ENCODE results near the gene DCAF12. TPM values are rescaled to one million over a fixed set of nuclear protein-coding genes. Genes with fewer than 3 reads are reported as not detected.

Gene DCAF12
- polyA plus RNA-seq (2013, experiment 1 of 2): 21.8 TPM
- polyA plus RNA-seq (2013, experiment 2 of 2): 24.5 TPM

GRCh38 chr9:34126207-34127034, at the start of gene DCAF12:
Gene DCAF12 (minus strand): TSS chr9:34126698. CDS start chr9:34126431, 267 bp downstream.
- peak within 1 kb of the TSS; percentile 77 for H3K9ac ChIP-seq (ENCODE audit: low read depth, low read length)
- H3K4me3 ChIP-seq (ENCODE audit: low read length): peak within 1 kb of the TSS; percentile 85
- WGBS: 1% methylated on average over 67 of the region's 67 CpGs
- peak within 1 kb of the TSS; percentile 73 for H3K27ac ChIP-seq (ENCODE audit: low read depth, low read length)
- H3K9me3 ChIP-seq (ENCODE audit: insufficient read depth, low read depth, low read length): no peaks in the 10 kb centered on the region
- peaks cover 13% of the 10 kb centered on the region for H3K4me1 ChIP-seq (ENCODE audit: insufficient read depth, low read length)
- no peaks in the 10 kb centered on the region for H3K27me3 ChIP-seq (ENCODE audit: insufficient read depth, low read length)
- H3K36me3 ChIP-seq (ENCODE audit: insufficient read depth, low read length): peaks cover 33% of the 10 kb centered on the region

GRCh38 chr9:34176089-34176488, 49.6 kb upstream of the DCAF12 start:
- peaks cover 4% of the 10 kb centered on the region; the same call in 1 of the 2 replicates for H3K4me1 ChIP-seq (ENCODE audit: insufficient read depth, low read length)

GRCh38 chr9:34171753-34172535, 45.4 kb upstream of the DCAF12 start:
- H3K4me3 ChIP-seq (ENCODE audit: low read length): no peak overlapping the region
- H3K36me3 ChIP-seq (ENCODE audit: insufficient read depth, low read length): no peaks in the 10 kb centered on the region
- no peak overlapping the region for H3K9ac ChIP-seq (ENCODE audit: low read depth, low read length)
- no peaks in the 10 kb centered on the region for H3K4me1 ChIP-seq (ENCODE audit: insufficient read depth, low read length)
- H3K9me3 ChIP-seq (ENCODE audit: insufficient read depth, low read depth, low read length): no peaks in the 10 kb centered on the region
- H3K27ac ChIP-seq (ENCODE audit: low read depth, low read length): no peak overlapping the region
- 96% methylated on average over 15 of the region's 15 CpGs for WGBS
- no peaks in the 10 kb centered on the region for H3K27me3 ChIP-seq (ENCODE audit: insufficient read depth, low read length)

More at GRCh38 chr9:34176089-34176488, 49.6 kb upstream of the DCAF12 start:
- H3K27ac ChIP-seq (ENCODE audit: low read depth, low read length): no peak overlapping the region
- no peaks in the 10 kb centered on the region for H3K27me3 ChIP-seq (ENCODE audit: insufficient read depth, low read length)
- 79% methylated on average over 3 of the region's 3 CpGs for WGBS
- no peaks in the 10 kb centered on the region for H3K36me3 ChIP-seq (ENCODE audit: insufficient read depth, low read length)
- H3K4me3 ChIP-seq (ENCODE audit: low read length): no peak overlapping the region
- no peak overlapping the region for H3K9ac ChIP-seq (ENCODE audit: low read depth, low read length)
- H3K9me3 ChIP-seq (ENCODE audit: insufficient read depth, low read depth, low read length): no peaks in the 10 kb centered on the region

- Histone ChIP-seq H3K9ac (ENCODE audit: low read depth, low read length) (no peak overlapping the region), H3K36me3 (ENCODE audit: insufficient read depth, low read length) (no peaks in the 10 kb centered on the region), H3K4me3 (ENCODE audit: low read length) (no peak overlapping the region), H3K27me3 (ENCODE audit: insufficient read depth, low read length) (no peaks in the 10 kb centered on the region), H3K9me3 (ENCODE audit: insufficient read depth, low read depth, low read length) (no peaks in the 10 kb centered on the region), H3K27ac (ENCODE audit: low read depth, low read length) (no peak overlapping the region), H3K4me1 (ENCODE audit: insufficient read depth, low read length) (no peaks in the 10 kb centered on the region)
- WGBS: 95% methylated on average over 1 of the region's 1 CpG
Measured at GRCh38 chr9:34170237-34170991, 43.9 kb upstream of the DCAF12 start.

GRCh38 chr9:34169125-34169524, 42.6 kb upstream of the DCAF12 start:
- Histone ChIP-seq H3K9ac (ENCODE audit: low read depth, low read length) (no peak overlapping the region), H3K36me3 (ENCODE audit: insufficient read depth, low read length) (no peaks in the 10 kb centered on the region), H3K4me1 (ENCODE audit: insufficient read depth, low read length) (no peaks in the 10 kb centered on the region), H3K4me3 (ENCODE audit: low read length) (no peak overlapping the region), H3K9me3 (ENCODE audit: insufficient read depth, low read depth, low read length) (no peaks in the 10 kb centered on the region), H3K27ac (ENCODE audit: low read depth, low read length) (no peak overlapping the region), H3K27me3 (ENCODE audit: insufficient read depth, low read length) (no peaks in the 10 kb centered on the region)
- 93% methylated on average over 6 of the region's 6 CpGs for WGBS

GRCh38 chr9:34163434-34163833, 36.9 kb upstream of the DCAF12 start:
- H3K9ac ChIP-seq (ENCODE audit: low read depth, low read length): no peak overlapping the region
- H3K36me3 ChIP-seq (ENCODE audit: insufficient read depth, low read length): no peaks in the 10 kb centered on the region
- no peak overlapping the region for H3K27ac ChIP-seq (ENCODE audit: low read depth, low read length)
- no peaks in the 10 kb centered on the region for H3K9me3 ChIP-seq (ENCODE audit: insufficient read depth, low read depth, low read length)
- no peaks in the 10 kb centered on the region for H3K4me1 ChIP-seq (ENCODE audit: insufficient read depth, low read length)
- H3K27me3 ChIP-seq (ENCODE audit: insufficient read depth, low read length): no peaks in the 10 kb centered on the region
- no peak overlapping the region for H3K4me3 ChIP-seq (ENCODE audit: low read length)
- WGBS: 81% methylated on average over 3 of the region's 3 CpGs

GRCh38 chr9:34158362-34158869, 31.9 kb upstream of the DCAF12 start:
- H3K27ac ChIP-seq (ENCODE audit: low read depth, low read length): no peak overlapping the region
- no peak overlapping the region for H3K4me3 ChIP-seq (ENCODE audit: low read length)
- H3K36me3 ChIP-seq (ENCODE audit: insufficient read depth, low read length): no peaks in the 10 kb centered on the region
- no peak overlapping the region for H3K9ac ChIP-seq (ENCODE audit: low read depth, low read length)
- no peaks in the 10 kb centered on the region for H3K27me3 ChIP-seq (ENCODE audit: insufficient read depth, low read length)
- 88% methylated on average over 6 of the region's 6 CpGs for WGBS
- no peaks in the 10 kb centered on the region for H3K9me3 ChIP-seq (ENCODE audit: insufficient read depth, low read depth, low read length)
- H3K4me1 ChIP-seq (ENCODE audit: insufficient read depth, low read length): peaks cover 4% of the 10 kb centered on the region; the same call in 1 of the 2 replicates

- no peak overlapping the region for H3K4me3 ChIP-seq (ENCODE audit: low read length)
- H3K27ac ChIP-seq (ENCODE audit: low read depth, low read length): no peak overlapping the region
- no peak overlapping the region for H3K9ac ChIP-seq (ENCODE audit: low read depth, low read length)
Measured at GRCh38 chr9:34157898-34158297, 31.4 kb upstream of the DCAF12 start.

GRCh38 chr9:34157318-34157717, 30.8 kb upstream of the DCAF12 start:
- H3K9me3 ChIP-seq (ENCODE audit: insufficient read depth, low read depth, low read length): no peaks in the 10 kb centered on the region
- H3K36me3 ChIP-seq (ENCODE audit: insufficient read depth, low read length): no peaks in the 10 kb centered on the region
- H3K9ac ChIP-seq (ENCODE audit: low read depth, low read length): no peak overlapping the region
- no peak overlapping the region for H3K4me3 ChIP-seq (ENCODE audit: low read length)
- H3K27ac ChIP-seq (ENCODE audit: low read depth, low read length): no peak overlapping the region
- H3K4me1 ChIP-seq (ENCODE audit: insufficient read depth, low read length): peaks cover 4% of the 10 kb centered on the region; the same call in 1 of the 2 replicates
- H3K27me3 ChIP-seq (ENCODE audit: insufficient read depth, low read length): no peaks in the 10 kb centered on the region

More at GRCh38 chr9:34157898-34158297, 31.4 kb upstream of the DCAF12 start:
- 96% methylated on average over 2 of the region's 2 CpGs for WGBS
- Histone ChIP-seq H3K4me1 (ENCODE audit: insufficient read depth, low read length) (peaks cover 4% of the 10 kb centered on the region; the same call in 1 of the 2 replicates), H3K9me3 (ENCODE audit: insufficient read depth, low read depth, low read length) (no peaks in the 10 kb centered on the region), H3K36me3 (ENCODE audit: insufficient read depth, low read length) (no peaks in the 10 kb centered on the region), H3K27me3 (ENCODE audit: insufficient read depth, low read length) (no peaks in the 10 kb centered on the region)

GRCh38 chr9:34154057-34154456, 27.6 kb upstream of the DCAF12 start:
- H3K27ac ChIP-seq (ENCODE audit: low read depth, low read length): no peak overlapping the region
- no peak overlapping the region for H3K4me3 ChIP-seq (ENCODE audit: low read length)
- no peaks in the 10 kb centered on the region for H3K9me3 ChIP-seq (ENCODE audit: insufficient read depth, low read depth, low read length)
- WGBS: 71% methylated on average over 1 of the region's 1 CpG
- H3K27me3 ChIP-seq (ENCODE audit: insufficient read depth, low read length): no peaks in the 10 kb centered on the region
- no peaks in the 10 kb centered on the region for H3K36me3 ChIP-seq (ENCODE audit: insufficient read depth, low read length)
- H3K4me1 ChIP-seq (ENCODE audit: insufficient read depth, low read length): peaks cover 4% of the 10 kb centered on the region; the same call in 1 of the 2 replicates
- H3K9ac ChIP-seq (ENCODE audit: low read depth, low read length): no peak overlapping the region
